GM12872 (cell line): ENCODE data around the gene GLRX5.

ENCODE experiments used
- CTCF ChIP-seq: IDR thresholded peaks from 3 replicates; pipeline ENCODE4 v1.5.1; 2011; ENCODE audit warnings: low read depth, mild to moderate bottlenecking, low read length, moderate library complexity; ENCODE audit not compliant: insufficient read depth

The GLRX5 gene

GRCh38 chr14:95526483-95527386 lies 8.1 kb upstream of the GLRX5 start:
- TF ChIP-seq CTCF, result no peak

- peak; percentile 66 for TF ChIP-seq CTCF
These were observed 7.4 kb upstream of the GLRX5 start for GRCh38 chr14:95527387-95528002.

GRCh38 chr14:95529216-95529615 lies 5.6 kb upstream of the GLRX5 start:
- no peak for TF ChIP-seq CTCF

GRCh38 chr14:95530473-95531276 lies 4.2 kb upstream of the GLRX5 start:
- no peak for TF ChIP-seq CTCF

GRCh38 chr14:95531473-95531872 lies 3.4 kb upstream of the GLRX5 start:
- no peak for TF ChIP-seq CTCF

GRCh38 chr14:95531969-95532368 lies 2.9 kb upstream of the GLRX5 start:
- no peak for TF ChIP-seq CTCF

- TF ChIP-seq CTCF, result no peak
These were observed 1.4 kb upstream of the GLRX5 start for GRCh38 chr14:95533391-95533821.
